ENCODE data around the gene LCMT1. TPM values are rescaled to one million over a fixed set of nuclear protein-coding genes. Genes with fewer than 3 reads are reported as not detected.
"Not testable (repeated sequence)": the region's sequence is repeated elsewhere in the genome, so short reads cannot be mapped to it uniquely, and the experiment has no call there.

The LCMT1 gene
- total RNA-seq, 1 experiment from 2014 or later, result 86.3 TPM

- Mint-ChIP-seq H3K4me3 (no peak overlapping the region), H3K36me3 (peaks cover 12% of the 10 kb centered on the region), H3K27me3 (ENCODE audit: low read depth) (no peaks in the 10 kb centered on the region), H3K4me1 (no peaks in the 10 kb centered on the region), H3K9me3 (no peaks in the 10 kb centered on the region), H3K27ac (no peak overlapping the region)
- no peak for TF ChIP-seq STAT6 (CRISPR knock-in tag; conservative IDR thresholded peaks at IDR 0.05; ENCODE audit: low read depth)
- no peak for TF ChIP-seq NR2C2 (CRISPR knock-in tag; IDR thresholded peaks at IDR 0.05)
- TF ChIP-seq ZBTB21 (CRISPR knock-in tag; IDR thresholded peaks at IDR 0.05; ENCODE audit: borderline replicate concordance), result no peak
- TF ChIP-seq AR (CRISPR knock-in tag; IDR thresholded peaks at IDR 0.05), result no peak
- no peak for TF ChIP-seq ZNF317 (CRISPR knock-in tag; IDR thresholded peaks at IDR 0.05; ENCODE audit: borderline replicate concordance, low read depth)
- TF ChIP-seq ETV6 (CRISPR knock-in tag; IDR thresholded peaks at IDR 0.05), result no peak
- no peak for TF ChIP-seq ATF2 (CRISPR knock-in tag; IDR thresholded peaks at IDR 0.05; ENCODE audit: borderline replicate concordance, low read depth)
- TF ChIP-seq ZNF512 (CRISPR knock-in tag; IDR thresholded peaks at IDR 0.05; ENCODE audit: borderline replicate concordance), result no peak
- no peak for TF ChIP-seq CTCF (IDR thresholded peaks at IDR 0.05)
- POLR2A ChIA-PET, result no interaction called here
- DNase-seq (ENCODE audit: low spot score) (no peak), ATAC-seq (no peak)
- CTCF ChIA-PET, result interaction anchor here (0.6 to 1.2 kb wide), 4 partner anchors 9 to 99 kb away, joined by 3 to 5 read pairs (median 4); partner anchors contain the start of gene LCMT1
Measured at GRCh38 chr16:25126820-25127232, 15.3 kb downstream of the LCMT1 start.

GRCh38 chr16:25132751-25133150, 21.2 kb downstream of the LCMT1 start:
- H3K36me3 Mint-ChIP-seq, result peaks cover 28% of the 10 kb centered on the region
- H3K27ac Mint-ChIP-seq; H3K27me3 Mint-ChIP-seq (ENCODE audit: low read depth); POLR2A ChIA-PET; CTCF ChIA-PET; H3K4me3 Mint-ChIP-seq; H3K9me3 Mint-ChIP-seq; H3K4me1 Mint-ChIP-seq; DNase-seq (ENCODE audit: low spot score); ATAC-seq: not testable (repeated sequence)

- CTCF ChIA-PET, result no interaction called here
- Mint-ChIP-seq H3K9me3 (no peaks in the 10 kb centered on the region), H3K4me1 (no peaks in the 10 kb centered on the region), H3K36me3 (peaks cover 22% of the 10 kb centered on the region), H3K27me3 (ENCODE audit: low read depth) (no peaks in the 10 kb centered on the region), H3K4me3 (no peak overlapping the region), H3K27ac (no peak overlapping the region)
- POLR2A ChIA-PET, result no interaction called here
- DNase-seq (ENCODE audit: low spot score), result no peak
- ATAC-seq, result no peak
- TF ChIP-seq E2F1 (CRISPR knock-in tag; IDR thresholded peaks at IDR 0.05), result no peak
- no peak for TF ChIP-seq ZNF219 (CRISPR knock-in tag; IDR thresholded peaks at IDR 0.05; ENCODE audit: borderline replicate concordance)
- TF ChIP-seq SMAD4 (CRISPR knock-in tag; IDR thresholded peaks at IDR 0.05), result no peak
- TF ChIP-seq NR3C1 (CRISPR knock-in tag; conservative IDR thresholded peaks at IDR 0.05; ENCODE audit: low read depth), result no peak
- TF ChIP-seq CREM (CRISPR knock-in tag; IDR thresholded peaks at IDR 0.05), result no peak
- no peak for TF ChIP-seq ZNF138 (CRISPR knock-in tag; conservative IDR thresholded peaks at IDR 0.05)
- no peak for TF ChIP-seq PRRX2 (CRISPR knock-in tag; IDR thresholded peaks at IDR 0.05)
- no peak for TF ChIP-seq NFE2L1 (CRISPR knock-in tag; IDR thresholded peaks at IDR 0.05)
- no peak for TF ChIP-seq RELA (CRISPR knock-in tag; IDR thresholded peaks at IDR 0.05; ENCODE audit: borderline replicate concordance)
- no peak for TF ChIP-seq IRF2 (CRISPR knock-in tag; IDR thresholded peaks at IDR 0.05; ENCODE audit: borderline replicate concordance, low read depth)
Measured at GRCh38 chr16:25134166-25134700, 22.7 kb downstream of the LCMT1 start.
